ENCODE results near the gene CALHM5.

CALHM5 gene

DNA sequence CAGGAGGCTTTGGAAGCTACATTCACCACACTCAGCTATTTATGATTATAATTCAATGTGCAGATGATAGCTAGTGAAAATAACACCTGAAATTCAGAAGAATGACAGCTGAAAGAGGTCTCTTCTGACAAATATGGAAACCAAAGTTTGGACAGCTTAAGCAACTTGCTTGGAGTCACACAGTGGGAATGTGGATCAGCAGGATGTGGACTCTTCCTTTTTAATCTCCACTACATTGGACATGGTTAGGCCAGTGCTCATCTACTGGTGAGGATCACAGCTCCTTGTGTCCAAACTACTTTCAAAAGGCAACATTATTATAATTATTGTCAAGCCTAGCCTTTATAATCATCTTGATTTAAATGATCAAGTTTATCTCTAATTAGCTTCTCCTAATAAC is 23.7 kb downstream of the CALHM5 start:
- FAIRE-seq, result no peak
- no peak for DNase-seq (ENCODE audit: insufficient read length, low spot score)
- no peak for TF ChIP-seq TAF1 (IDR thresholded peaks at IDR 0.05; ENCODE audit: low read depth, low read length)
- no peak for TF ChIP-seq PAX5 (IDR thresholded peaks at IDR 0.05; ENCODE audit: insufficient read depth, low read length, severe bottlenecking)
- no peak for TF ChIP-seq POLR2A (IDR thresholded peaks at IDR 0.05; ENCODE audit: low read depth, low read length)

DNA sequence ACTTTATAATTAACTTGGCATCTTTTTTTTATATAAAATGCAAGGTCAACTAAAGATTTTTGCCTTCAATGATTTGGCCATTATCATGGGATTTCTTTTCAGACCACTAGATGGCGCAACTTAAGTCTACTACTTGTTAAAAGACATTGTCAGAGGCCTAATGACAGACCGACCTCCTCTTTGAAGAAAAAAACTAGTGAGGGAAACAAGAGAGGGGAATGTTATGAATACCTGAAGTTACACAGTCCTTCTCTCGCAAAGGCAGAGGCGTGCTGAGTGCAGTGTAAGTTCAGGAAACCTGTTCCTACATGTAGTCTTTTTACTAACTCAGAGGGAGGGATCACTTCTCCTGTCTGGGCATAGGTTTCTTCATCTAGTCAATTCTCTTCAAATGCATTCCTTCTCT is 24.8 kb downstream of the CALHM5 start:
- FAIRE-seq (peak; percentile 69), DNase-seq (ENCODE audit: insufficient read length, low spot score) (no peak)
- no peak for TF ChIP-seq POU2F2 (IDR thresholded peaks at IDR 0.05; ENCODE audit: low read depth, low read length)

DNA sequence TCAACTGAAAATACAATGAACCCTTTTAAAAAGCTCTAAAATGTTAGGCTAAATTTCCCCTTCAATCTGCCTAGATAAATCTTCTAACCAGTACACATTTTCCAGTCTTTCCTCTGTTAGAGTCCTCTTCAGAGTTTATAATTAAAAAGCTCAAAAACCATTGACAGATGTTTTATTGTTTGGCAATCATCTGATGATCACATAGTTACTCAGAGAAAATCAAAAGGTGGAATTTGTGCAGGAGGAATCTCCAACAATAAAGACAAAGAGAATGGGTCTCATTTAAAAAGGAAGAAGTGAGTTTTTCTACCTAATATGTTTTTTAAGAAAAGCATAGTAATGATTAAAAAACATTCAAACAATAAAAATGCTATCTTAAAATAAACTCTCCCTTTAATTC is 31.0 kb downstream of the CALHM5 start:
- no peak for TF ChIP-seq POLR2AphosphoS5 (IDR thresholded peaks at IDR 0.05; ENCODE audit: low read depth, low read length)
- no peak for TF ChIP-seq POU2F2 (IDR thresholded peaks at IDR 0.05; ENCODE audit: low read depth, low read length)
- TF ChIP-seq SPI1 (IDR thresholded peaks at IDR 0.05; ENCODE audit: low read depth, low read length), result no peak
- no peak for TF ChIP-seq PAX5 (IDR thresholded peaks at IDR 0.05; ENCODE audit: insufficient read depth, low read length, severe bottlenecking)
- TF ChIP-seq TAF1 (IDR thresholded peaks at IDR 0.05; ENCODE audit: low read depth, low read length), result no peak
- TF ChIP-seq POLR2A (IDR thresholded peaks at IDR 0.05; ENCODE audit: low read depth, low read length), result no peak
- DNase-seq (ENCODE audit: insufficient read length, low spot score), result no peak
- no peak for FAIRE-seq

DNA sequence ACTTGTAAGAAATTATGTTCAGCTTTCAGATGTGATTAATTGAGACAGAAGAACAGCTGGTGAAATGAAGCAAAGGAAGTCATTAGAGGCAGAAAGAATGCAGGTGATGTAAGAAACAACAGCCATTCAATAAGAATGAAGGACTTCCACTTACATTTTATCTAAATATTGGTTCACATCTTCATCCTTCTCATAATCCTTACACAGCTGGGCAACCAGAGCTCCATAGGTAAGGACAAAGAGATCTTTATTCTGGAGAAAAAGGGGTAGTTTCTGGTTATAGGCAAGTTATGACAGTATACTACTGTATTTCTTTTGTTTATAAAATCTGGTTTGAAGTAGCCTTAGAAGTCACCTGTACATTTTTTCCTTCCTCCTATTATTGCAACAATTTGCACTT is 31.7 kb downstream of the CALHM5 start:
- no peak for DNase-seq (ENCODE audit: insufficient read length, low spot score)
- TF ChIP-seq TAF1 (IDR thresholded peaks at IDR 0.05; ENCODE audit: low read depth, low read length), result no peak
- no peak for TF ChIP-seq SPI1 (IDR thresholded peaks at IDR 0.05; ENCODE audit: low read depth, low read length)
- no peak for TF ChIP-seq POLR2A (IDR thresholded peaks at IDR 0.05; ENCODE audit: low read depth, low read length)
- no peak for TF ChIP-seq PAX5 (IDR thresholded peaks at IDR 0.05; ENCODE audit: insufficient read depth, low read length, severe bottlenecking)
- no peak for TF ChIP-seq POLR2AphosphoS5 (IDR thresholded peaks at IDR 0.05; ENCODE audit: low read depth, low read length)
- no peak for TF ChIP-seq POU2F2 (IDR thresholded peaks at IDR 0.05; ENCODE audit: low read depth, low read length)
- no peak for FAIRE-seq

DNA sequence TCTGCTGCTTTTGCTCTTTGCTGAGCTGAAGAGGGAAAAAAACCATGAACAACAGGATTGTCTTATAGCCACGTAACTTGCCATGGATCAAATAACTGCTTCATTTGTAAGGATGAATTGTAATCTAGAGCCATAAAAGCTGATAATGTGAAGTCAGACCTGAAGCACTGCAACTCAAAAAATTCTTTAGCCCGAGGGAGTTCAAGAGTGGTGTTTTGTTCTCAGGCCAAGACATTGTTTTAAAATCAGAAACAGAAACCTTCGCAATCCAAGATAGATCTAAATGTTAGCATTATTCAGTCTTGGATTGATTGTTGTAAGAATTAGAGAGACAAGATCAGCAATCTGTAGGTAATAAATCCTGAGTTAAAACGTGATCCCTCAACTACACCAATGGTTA is 34.2 kb downstream of the CALHM5 start, which contains the start of gene TRAPPC3L:
TSS of gene TRAPPC3L (minus strand) at position 34 of the 400 bp plus-strand sequence. CDS start 170 bp downstream, outside the sequence.
- TF ChIP-seq TAF1 (IDR thresholded peaks at IDR 0.05; ENCODE audit: low read depth, low read length) (no peak), POLR2A (IDR thresholded peaks at IDR 0.05; ENCODE audit: low read depth, low read length) (no peak), POLR2AphosphoS5 (IDR thresholded peaks at IDR 0.05; ENCODE audit: low read depth, low read length) (no peak), PAX5 (IDR thresholded peaks at IDR 0.05; ENCODE audit: insufficient read depth, low read length, severe bottlenecking) (no peak), POU2F2 (IDR thresholded peaks at IDR 0.05; ENCODE audit: low read depth, low read length) (no peak), SPI1 (IDR thresholded peaks at IDR 0.05; ENCODE audit: low read depth, low read length) (no peak)
- FAIRE-seq, result no peak
- no peak for DNase-seq (ENCODE audit: insufficient read length, low spot score)

DNA sequence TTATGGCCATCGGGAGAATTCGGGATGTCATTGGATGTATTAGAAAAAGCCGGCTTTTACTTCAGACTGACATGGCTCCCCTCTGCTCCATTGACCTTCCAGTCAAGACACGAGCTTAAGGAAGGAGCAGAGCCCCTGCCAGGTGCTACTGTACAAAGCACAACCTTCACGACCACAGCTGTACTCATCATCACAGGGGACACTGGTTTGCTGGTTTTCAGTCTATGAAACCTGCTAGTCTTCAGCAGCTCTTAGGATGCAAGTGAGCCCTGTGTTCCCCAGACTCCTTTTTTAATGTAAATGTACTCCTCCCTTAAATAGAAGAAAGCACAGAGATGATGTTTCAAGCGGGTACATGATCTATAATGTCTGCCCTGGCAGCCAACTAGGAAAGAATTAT is 35.9 kb downstream of the CALHM5 start:
- FAIRE-seq (no peak), DNase-seq (ENCODE audit: insufficient read length, low spot score) (no peak)
- TF ChIP-seq POU2F2 (IDR thresholded peaks at IDR 0.05; ENCODE audit: low read depth, low read length), result no peak
- no peak for TF ChIP-seq POLR2AphosphoS5 (IDR thresholded peaks at IDR 0.05; ENCODE audit: low read depth, low read length)
- no peak for TF ChIP-seq POLR2A (IDR thresholded peaks at IDR 0.05; ENCODE audit: low read depth, low read length)
- TF ChIP-seq TAF1 (IDR thresholded peaks at IDR 0.05; ENCODE audit: low read depth, low read length), result no peak
- TF ChIP-seq SPI1 (IDR thresholded peaks at IDR 0.05; ENCODE audit: low read depth, low read length), result no peak
- TF ChIP-seq PAX5 (IDR thresholded peaks at IDR 0.05; ENCODE audit: insufficient read depth, low read length, severe bottlenecking), result no peak

DNA sequence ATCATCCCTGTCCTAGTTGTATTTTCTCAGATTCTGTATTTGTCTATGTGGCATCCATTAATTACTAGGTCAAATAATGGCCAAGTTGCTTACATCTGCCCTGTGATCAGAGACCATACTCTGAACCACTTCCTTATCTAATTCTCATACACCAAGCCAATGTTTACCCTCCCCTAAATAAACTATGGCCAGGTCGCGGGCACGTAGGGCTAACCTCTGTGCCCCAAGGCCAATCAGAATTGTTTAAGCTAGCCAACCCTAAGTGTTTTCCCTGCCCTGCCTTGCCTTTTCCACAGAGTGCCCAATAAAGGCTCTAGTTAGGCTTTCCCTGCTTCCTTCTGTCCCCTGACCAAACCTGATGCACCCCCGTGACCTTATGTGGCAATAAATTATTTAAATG is 39.4 kb downstream of the CALHM5 start:
- TF ChIP-seq TAF1 (IDR thresholded peaks at IDR 0.05; ENCODE audit: low read depth, low read length), result no peak
- TF ChIP-seq POU2F2 (IDR thresholded peaks at IDR 0.05; ENCODE audit: low read depth, low read length), result no peak
- no peak for TF ChIP-seq POLR2AphosphoS5 (IDR thresholded peaks at IDR 0.05; ENCODE audit: low read depth, low read length)
- no peak for TF ChIP-seq POLR2A (IDR thresholded peaks at IDR 0.05; ENCODE audit: low read depth, low read length)
- no peak for TF ChIP-seq SPI1 (IDR thresholded peaks at IDR 0.05; ENCODE audit: low read depth, low read length)
- TF ChIP-seq PAX5 (IDR thresholded peaks at IDR 0.05; ENCODE audit: insufficient read depth, low read length, severe bottlenecking), result no peak
- FAIRE-seq, result no peak
- no peak for DNase-seq (ENCODE audit: insufficient read length, low spot score)

DNA sequence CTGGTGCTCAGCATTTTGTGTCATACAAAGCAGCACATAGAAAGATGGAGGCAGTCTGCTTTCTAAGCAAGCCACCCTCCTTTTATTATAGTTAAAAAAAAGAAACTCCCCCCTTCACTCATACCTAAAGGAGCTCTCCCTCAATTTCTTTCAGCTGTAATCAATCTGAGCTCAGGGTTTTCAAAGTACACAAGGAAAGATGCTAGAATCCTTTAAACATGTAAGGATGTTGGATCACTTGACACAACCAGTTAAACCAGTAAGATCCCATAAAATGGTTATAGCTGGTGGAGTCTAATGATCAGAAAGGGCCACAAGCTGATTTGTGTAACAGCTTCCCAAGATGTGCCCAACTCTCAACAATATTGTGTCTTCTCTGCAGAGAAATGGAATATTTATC is 42.0 kb downstream of the CALHM5 start, which contains the start of gene CALHM4:
TSS of gene CALHM4 (plus strand) at position 301 of the 400 bp plus-strand sequence. CDS start at position 344, 43 bp downstream.
- DNase-seq (ENCODE audit: insufficient read length, low spot score) (no peak), FAIRE-seq (no peak)
- TF ChIP-seq TAF1 (IDR thresholded peaks at IDR 0.05; ENCODE audit: low read depth, low read length) (no peak), POLR2A (IDR thresholded peaks at IDR 0.05; ENCODE audit: low read depth, low read length) (no peak), POU2F2 (IDR thresholded peaks at IDR 0.05; ENCODE audit: low read depth, low read length) (no peak), POLR2AphosphoS5 (IDR thresholded peaks at IDR 0.05; ENCODE audit: low read depth, low read length) (no peak), SPI1 (IDR thresholded peaks at IDR 0.05; ENCODE audit: low read depth, low read length) (no peak), PAX5 (IDR thresholded peaks at IDR 0.05; ENCODE audit: insufficient read depth, low read length, severe bottlenecking) (no peak)

DNA sequence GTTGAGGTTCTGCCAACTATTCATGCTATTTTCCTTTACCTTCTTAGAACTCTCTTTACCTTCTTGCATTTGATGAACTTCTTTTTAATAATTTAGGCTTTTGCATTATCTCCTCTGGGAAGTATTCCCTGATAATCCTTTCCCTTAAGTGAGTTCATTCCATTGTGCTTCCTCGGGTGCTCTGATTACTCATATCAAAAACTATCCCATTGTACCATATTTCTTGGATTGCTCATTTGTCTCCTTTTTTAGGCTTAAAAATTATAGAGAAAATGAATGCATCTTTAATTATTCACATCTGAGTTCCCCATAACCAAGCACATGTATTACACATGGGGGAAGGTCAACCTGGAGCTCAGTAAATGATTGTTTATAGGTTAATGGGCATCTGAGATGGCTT is 44.6 kb downstream of the CALHM5 start:
- no peak for DNase-seq (ENCODE audit: insufficient read length, low spot score)
- no peak for TF ChIP-seq PAX5 (IDR thresholded peaks at IDR 0.05; ENCODE audit: insufficient read depth, low read length, severe bottlenecking)
- TF ChIP-seq POLR2A (IDR thresholded peaks at IDR 0.05; ENCODE audit: low read depth, low read length), result no peak
- no peak for TF ChIP-seq POLR2AphosphoS5 (IDR thresholded peaks at IDR 0.05; ENCODE audit: low read depth, low read length)
- no peak for TF ChIP-seq POU2F2 (IDR thresholded peaks at IDR 0.05; ENCODE audit: low read depth, low read length)
- no peak for TF ChIP-seq TAF1 (IDR thresholded peaks at IDR 0.05; ENCODE audit: low read depth, low read length)
- TF ChIP-seq SPI1 (IDR thresholded peaks at IDR 0.05; ENCODE audit: low read depth, low read length), result no peak
- no peak for FAIRE-seq

DNA sequence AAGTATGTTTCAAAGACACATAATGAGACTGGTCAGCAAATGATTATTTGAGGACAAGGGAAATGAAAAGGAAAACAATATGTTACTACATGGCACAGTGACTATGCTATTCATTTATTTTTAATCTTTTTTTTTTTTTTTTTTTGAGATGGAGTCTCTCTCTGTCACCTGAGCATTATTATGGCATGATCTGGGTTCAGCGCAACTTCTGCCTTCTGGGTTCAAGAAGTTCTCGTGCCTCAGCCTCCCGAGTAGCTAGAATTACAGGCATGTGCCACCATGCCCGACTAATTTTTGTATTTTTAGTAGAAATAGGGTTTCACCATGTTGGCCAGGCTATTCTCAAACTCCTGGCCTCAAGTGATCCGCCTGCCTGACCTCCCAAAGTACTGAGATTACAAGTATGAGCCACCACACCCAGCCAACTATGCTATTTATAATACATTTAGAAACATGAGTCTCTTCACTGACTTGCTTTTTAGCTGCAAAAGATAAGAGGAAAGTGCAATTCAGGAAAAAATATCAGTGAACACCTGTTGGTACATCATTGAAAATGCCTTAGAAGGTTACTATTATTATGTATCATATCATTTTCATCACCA is 45.5 kb downstream of the CALHM5 start:
- no peak for DNase-seq (ENCODE audit: insufficient read length, low spot score)
- TF ChIP-seq SPI1 (IDR thresholded peaks at IDR 0.05; ENCODE audit: low read depth, low read length) (no peak), POU2F2 (IDR thresholded peaks at IDR 0.05; ENCODE audit: low read depth, low read length) (no peak), POLR2AphosphoS5 (IDR thresholded peaks at IDR 0.05; ENCODE audit: low read depth, low read length) (no peak), PAX5 (IDR thresholded peaks at IDR 0.05; ENCODE audit: insufficient read depth, low read length, severe bottlenecking) (no peak), POLR2A (IDR thresholded peaks at IDR 0.05; ENCODE audit: low read depth, low read length) (no peak), TAF1 (IDR thresholded peaks at IDR 0.05; ENCODE audit: low read depth, low read length) (no peak)
- no peak for FAIRE-seq

Data from GM12891 (cell line).